HG02870 (cell line): Measurements from ENCODE around the gene AKAP5.

Source experiments
- ATAC-seq: cut with Tn5 transposase; IDR thresholded peaks from one replicate; pipeline ENCODE4 v1.9.1; 2021; ENCODE audit warnings: mild to moderate bottlenecking, moderate library complexity; ENCODE audit not compliant: unreplicated experiment

The AKAP5 gene

GRCh38 chr14:64459405-64460136 lies 5.7 kb upstream of the AKAP5 start:
- ATAC-seq: no peak

GRCh38 chr14:64461221-64461620 lies 4.1 kb upstream of the AKAP5 start:
- ATAC-seq: no peak

- peak; percentile 46 for ATAC-seq
Measured at GRCh38 chr14:64463195-64463594, 2.1 kb upstream of the AKAP5 start.

GRCh38 chr14:64463873-64464272 lies 1.4 kb upstream of the AKAP5 start:
- no peak for ATAC-seq

GRCh38 chr14:64464651-64465050 lies 648 bp upstream of the AKAP5 start:
- ATAC-seq: peak; percentile 2

GRCh38 chr14:64465831-64466554 lies 694 bp downstream of the AKAP5 start:
- ATAC-seq: no peak

GRCh38 chr14:64467101-64467500 lies 1.8 kb downstream of the AKAP5 start:
- no peak for ATAC-seq

- no peak for ATAC-seq
Measured at GRCh38 chr14:64467566-64467965, 2.3 kb downstream of the AKAP5 start.

GRCh38 chr14:64468451-64468850 lies 3.2 kb downstream of the AKAP5 start:
- no peak for ATAC-seq

GRCh38 chr14:64474041-64474440 lies 8.7 kb downstream of the AKAP5 start:
- ATAC-seq: no peak

GRCh38 chr14:64474698-64475097 lies 9.4 kb downstream of the AKAP5 start:
- no peak for ATAC-seq

GRCh38 chr14:64475585-64476273 lies 10.4 kb downstream of the AKAP5 start:
- no peak for ATAC-seq

GRCh38 chr14:64476438-64476837 lies 11.1 kb downstream of the AKAP5 start:
- no peak for ATAC-seq

- no peak for ATAC-seq
Measured at GRCh38 chr14:64478634-64479250, 13.4 kb downstream of the AKAP5 start.

GRCh38 chr14:64488590-64489099 lies 23.3 kb downstream of the AKAP5 start:
- ATAC-seq: no peak

- ATAC-seq: no peak
Measured at GRCh38 chr14:64491637-64492036, 26.3 kb downstream of the AKAP5 start.

- no peak for ATAC-seq
Measured at GRCh38 chr14:64493455-64493854, 28.2 kb downstream of the AKAP5 start.

GRCh38 chr14:64495252-64495651 lies 30.0 kb downstream of the AKAP5 start:
- no peak for ATAC-seq

GRCh38 chr14:64496764-64497163 lies 31.5 kb downstream of the AKAP5 start:
- no peak for ATAC-seq

GRCh38 chr14:64500088-64500487 lies 34.8 kb downstream of the AKAP5 start:
- no peak for ATAC-seq
